Endothelial cell of umbilical vein (primary cell): ENCODE results near the gene UBE2B. TPM values are rescaled to one million over a fixed set of nuclear protein-coding genes. Genes with fewer than 3 reads are reported as not detected.

ENCODE experiments used
- BruUV-seq: library from RNA; stranded (reverse); fragments of 400-500 nt; replicated peaks from 2 replicates; lab custom pipeline; 2021; lab: Mats Ljungman, UMichigan
- CTCF ChIA-PET: fragments of 300-600, 350-600 bp; sonication (Branson Sonifier 250); formaldehyde crosslinking; loops from one replicate; lab custom pipeline; 2021; ENCODE audit warnings: antibody characterized with exemption, inconsistent platforms; lab: Charles Lee
- POLR2A ChIA-PET: fragments of 300-600, 350-600 bp; sonication (Branson Sonifier 250); formaldehyde crosslinking; loops from one replicate; lab custom pipeline; 2021; ENCODE audit warnings: antibody characterized with exemption, inconsistent platforms; lab: Charles Lee
- DNase-seq: peaks from one replicate; pipeline ENCODE4 v3.0.0-alpha.2; 2011; ENCODE audit warnings: low read depth, low spot score
- FAIRE-seq: peaks from 2 replicates; lab custom pipeline; 2011; peaks lifted over from hg19 to GRCh38; lab: Jason Lieb, UNC
- H2AFZ ChIP-seq: 2 replicates; pipeline ENCODE4 v1.6.0; 2012; ENCODE audit warnings: low read depth, low read length, control low read depth, inconsistent platforms
- H3K27ac ChIP-seq: 2 replicates; pipeline ENCODE4 v1.5.1; 2011; ENCODE audit warnings: low read depth, mild to moderate bottlenecking, control low read depth, low read length, moderate library complexity; ENCODE audit not compliant: insufficient read depth
- H3K27me3 ChIP-seq, 2 experiments: 2 replicates each; pipeline versions ENCODE4 v1.6.0 to v1.6.1; 2011; ENCODE audit warnings: low read length in 2 of 2, mixed read lengths in 1 of 2; ENCODE audit not compliant: control insufficient read depth in 2 of 2, insufficient read depth in 2 of 2
- H3K36me3 ChIP-seq, 2 experiments: 2 replicates in 1 of 2; 3 replicates in 1 of 2; pipeline ENCODE4 v1.5.1; 2011; ENCODE audit warnings: low read length in 2 of 2, mild to moderate bottlenecking in 1 of 2, moderate library complexity in 1 of 2; ENCODE audit not compliant: control insufficient read depth in 2 of 2, insufficient read depth in 2 of 2; ENCODE audit errors: extremely low read depth in 1 of 2
- H3K4me1 ChIP-seq: 3 replicates; pipeline ENCODE4 v1.5.1; 2011; ENCODE audit warnings: mild to moderate bottlenecking, low read length; ENCODE audit not compliant: control insufficient read depth, insufficient read depth; ENCODE audit errors: extremely low read depth
- H3K4me2 ChIP-seq: 2 replicates; pipeline ENCODE4 v1.6.1; 2011; ENCODE audit warnings: low read length, control low read depth, mixed read lengths; ENCODE audit not compliant: insufficient read depth
- H3K4me3 ChIP-seq, 3 experiments: fragments of 200-600 bp in 1 of 3; sonication (generic), shearing (Covaris generic) in 1 of 3; replicated peaks in 1 of 3; 2 replicates each; pipeline ENCODE4 v1.5.1; 2011 to 2016; ENCODE audit warnings: control low read depth in 3 of 3, low read length in 3 of 3, mild to moderate bottlenecking in 2 of 3, inconsistent platforms in 1 of 3, low read depth in 1 of 3, moderate library complexity in 1 of 3; ENCODE audit not compliant: insufficient read depth in 1 of 3
- H3K79me2 ChIP-seq: 2 replicates; pipeline ENCODE4 v1.6.0; 2012; ENCODE audit warnings: low read length, inconsistent platforms; ENCODE audit not compliant: control insufficient read depth, insufficient read depth
- H3K9ac ChIP-seq: replicated peaks from 2 replicates; pipeline ENCODE3; 2011; ENCODE audit warnings: low read length, control low read depth; ENCODE audit not compliant: insufficient read depth; ENCODE audit errors: extremely low read depth
- H3K9me1 ChIP-seq: replicated peaks from 3 replicates; pipeline ENCODE4 v1.6.0; 2011; ENCODE audit warnings: mild to moderate bottlenecking, low read length; ENCODE audit not compliant: control insufficient read depth, insufficient read depth; ENCODE audit errors: extremely low read depth
- H3K9me3 ChIP-seq: replicated peaks from 2 replicates; pipeline ENCODE4 v1.5.1; 2012; ENCODE audit warnings: low read length, inconsistent platforms; ENCODE audit not compliant: control insufficient read depth, insufficient read depth
- H4K20me1 ChIP-seq: replicated peaks from 2 replicates; pipeline ENCODE3; 2011; ENCODE audit warnings: mild to moderate bottlenecking, low read length; ENCODE audit not compliant: control insufficient read depth, insufficient read depth; ENCODE audit errors: extremely low read depth
- CTCF ChIP-seq, 2 donors: IDR thresholded peaks; 1 replicate in 1 of 2; 2 replicates in 1 of 2; pipeline ENCODE4 v1.5.1; 2011; ENCODE audit warnings: low read length in 2 of 2, mild to moderate bottlenecking in 2 of 2, moderate library complexity in 2 of 2, control low read depth in 1 of 2, inconsistent platforms in 1 of 2, low read depth in 1 of 2; ENCODE audit not compliant: insufficient read depth in 1 of 2; ENCODE audit errors: extremely low read depth in 1 of 2
- EZH2 ChIP-seq: IDR thresholded peaks from 2 replicates; pipeline ENCODE4 v1.6.1; 2012; ENCODE audit warnings: borderline replicate concordance, low read depth, mild to moderate bottlenecking, moderate library complexity, low read length, inconsistent platforms; ENCODE audit not compliant: severe bottlenecking
- FOS ChIP-seq: IDR thresholded peaks from 2 replicates; pipeline ENCODE4 v1.6.1; 2011; ENCODE audit warnings: mild to moderate bottlenecking, low read length, moderate library complexity, borderline replicate concordance; ENCODE audit not compliant: insufficient read depth
- GATA2 ChIP-seq: IDR thresholded peaks from 2 replicates; pipeline ENCODE4 v1.7.0; 2011; ENCODE audit warnings: low read depth, mild to moderate bottlenecking, moderate library complexity, mixed read lengths, low read length; ENCODE audit not compliant: insufficient read length, insufficient read depth
- JUN ChIP-seq: IDR thresholded peaks from 2 replicates; pipeline ENCODE4 v1.6.1; 2011; ENCODE audit warnings: borderline replicate concordance, low read depth; ENCODE audit not compliant: insufficient read length, insufficient read depth
- MAX ChIP-seq: IDR thresholded peaks from 2 replicates; pipeline ENCODE4 v1.6.1; 2011; ENCODE audit not compliant: insufficient read depth, insufficient read length
- MYC ChIP-seq: IDR thresholded peaks from one replicate; pipeline ENCODE4 v1.6.1; 2011; ENCODE audit warnings: mild to moderate bottlenecking, low read depth, low read length
- POLR2A ChIP-seq: IDR thresholded peaks from 2 replicates; pipeline ENCODE4 v1.6.1; 2012; ENCODE audit warnings: low read depth, mild to moderate bottlenecking, control low read depth, low read length
- POLR2AphosphoS5 ChIP-seq: IDR thresholded peaks from 2 replicates; pipeline ENCODE4 v1.6.1; 2012; ENCODE audit warnings: low read depth, mild to moderate bottlenecking, control low read depth, low read length, moderate library complexity; ENCODE audit not compliant: insufficient read depth
- dilution Hi-C: fragments of 300-500 bp; cut with MboI; formaldehyde crosslinking; loops from one replicate; pipeline ENCODE4 v1.15.0; 2019; ENCODE audit warnings: low sequenced_read_pairs; ENCODE audit not compliant: extremely low pct_ligation_motif_present
- intact Hi-C: fragments of 100-400 bp; cut with micrococcal nuclease; formaldehyde crosslinking; loops from one replicate; pipeline ENCODE4 v1.10.0; 2022
- polyA plus RNA-seq, 4 experiments: library from polyadenylated mRNA; depleted of rRNA in 3 of 4; stranded (reverse) in 3 of 4; unstranded in 1 of 4; fragments of >200 nt; gene quantifications; 2 replicates each; pipeline versions ENCODE4 v1.2.1 to v1.2.3, GENCODE V29; 2011 to 2012; ENCODE audit warnings: missing spikeins in 1 of 4
- total RNA-seq: library from RNA; stranded (reverse); gene quantifications from 2 replicates; pipeline ENCODE4 v1.2.3, GENCODE V29; 2021

Gene UBE2B
- total and polyA plus RNA-seq, 2 donors (not counting 3 experiments of a cell fraction or from before 2014, with no cell fraction given): 37.8 to 110 TPM

GRCh38 chr5:134430001-134430569 is 58.7 kb downstream of the UBE2B start:
- H3K36me3 ChIP-seq: no peaks in the 10 kb centered on the region
- H3K9me3 ChIP-seq: no peaks in the 10 kb centered on the region
- H3K4me1 ChIP-seq: no peaks in the 10 kb centered on the region
- no peak overlapping the region for H3K4me3 ChIP-seq
- no peak overlapping the region for H3K4me2 ChIP-seq
- H3K9ac ChIP-seq: no peak overlapping the region
- no peaks in the 10 kb centered on the region for H4K20me1 ChIP-seq
- DNase-seq (no peak), FAIRE-seq (peak; percentile 21)
- intact Hi-C loops: no loop called here
- ChIA-PET POLR2A (interaction anchor here (0.7 kb wide), 1 partner anchor 12 kb away, joined by 4 read pairs; no protein-coding TSS in a partner anchor), CTCF (interaction anchor here (0.8 kb wide), 1 partner anchor 22 kb away, joined by 3 read pairs; no protein-coding TSS in a partner anchor)
- TF ChIP-seq FOS (no peak), GATA2 (no peak), JUN (no peak), EZH2 (no peak), MYC (no peak), POLR2A (no peak), CTCF (IDR thresholded peaks at IDR 0.05; ENCODE audit: extremely low read depth in 1 of 2, insufficient read depth in 1 of 2, low read depth in 1 of 2, low read length in 2 of 2) (no peak), POLR2AphosphoS5 (no peak), MAX (no peak)
- no peak overlapping the region for H2AFZ ChIP-seq
- no peaks in the 10 kb centered on the region for H3K9me1 ChIP-seq
- dilution Hi-C loops: no loop called here
- H3K27me3 ChIP-seq: peaks cover 0 to 3% of the 10 kb centered on the region in 2 experiments
- no TSS peak for BruUV-seq
- no peaks in the 10 kb centered on the region for H3K79me2 ChIP-seq
- no peak overlapping the region for H3K27ac ChIP-seq
